HG02588 (cell line): ENCODE measurements around the gene MSH6.

Experiments used
- ATAC-seq: cut with Tn5 transposase; IDR thresholded peaks from one replicate; pipeline ENCODE4 v1.9.1; 2021; ENCODE audit warnings: mild to moderate bottlenecking, moderate library complexity; ENCODE audit not compliant: unreplicated experiment

The MSH6 gene

GRCh38 chr2:47778698-47779425 lies 4.1 kb upstream of the MSH6 start:
- ATAC-seq: no peak

- no peak for ATAC-seq
Measured at GRCh38 chr2:47779426-47779790, 3.5 kb upstream of the MSH6 start.

GRCh38 chr2:47782381-47782670 lies 619 bp upstream of the MSH6 start:
- ATAC-seq: no peak

GRCh38 chr2:47783486-47784351 lies 774 bp downstream of the MSH6 start:
- peak; percentile 20 for ATAC-seq

GRCh38 chr2:47784352-47784851 lies 1.5 kb downstream of the MSH6 start:
- ATAC-seq: no peak

GRCh38 chr2:47785986-47786385 lies 3.0 kb downstream of the MSH6 start:
- no peak for ATAC-seq

GRCh38 chr2:47796090-47796697 lies 13.2 kb downstream of the MSH6 start:
- no peak for ATAC-seq

- ATAC-seq: no peak
Measured at GRCh38 chr2:47798631-47799030, 15.7 kb downstream of the MSH6 start.

- ATAC-seq: no peak
Measured at GRCh38 chr2:47799031-47799609, 16.2 kb downstream of the MSH6 start.

GRCh38 chr2:47801118-47801517 lies 18.2 kb downstream of the MSH6 start:
- no peak for ATAC-seq

GRCh38 chr2:47803363-47803762 lies 20.4 kb downstream of the MSH6 start:
- no peak for ATAC-seq

- no peak for ATAC-seq
Measured at GRCh38 chr2:47803770-47804169, 20.8 kb downstream of the MSH6 start.

GRCh38 chr2:47805850-47806249 lies 22.9 kb downstream of the MSH6 start:
- no peak for ATAC-seq

- ATAC-seq: no peak
Measured at GRCh38 chr2:47808614-47809013, 25.7 kb downstream of the MSH6 start.

- no peak for ATAC-seq
Measured at GRCh38 chr2:47809903-47810302, 27.0 kb downstream of the MSH6 start.

- ATAC-seq: no peak
Measured at GRCh38 chr2:47810850-47811249, 27.9 kb downstream of the MSH6 start.

GRCh38 chr2:47811668-47812067 lies 28.7 kb downstream of the MSH6 start:
- ATAC-seq: no peak

- ATAC-seq: no peak
Measured at GRCh38 chr2:47815764-47816163, 32.8 kb downstream of the MSH6 start.

GRCh38 chr2:47818777-47819176 lies 35.8 kb downstream of the MSH6 start:
- no peak for ATAC-seq

GRCh38 chr2:47819834-47820233 lies 36.9 kb downstream of the MSH6 start:
- no peak for ATAC-seq

GRCh38 chr2:47822518-47822917 lies 39.6 kb downstream of the MSH6 start:
- no peak for ATAC-seq
